HCT116 (cell line): ENCODE results near the gene PLEKHA6. TPM values are rescaled to one million over a fixed set of nuclear protein-coding genes. Genes with fewer than 3 reads are reported as not detected.

ENCODE experiments used
- ATAC-seq: fragments of 200-7000 bp; cut with Tn5 transposase; 2 replicates; pipeline ENCODE4 v1.9.1; 2020; ENCODE audit warnings: mild to moderate bottlenecking, moderate library complexity
- BruUV-seq: library from RNA; stranded (reverse); fragments of 400-500 nt; replicated peaks from 2 replicates; lab custom pipeline; 2021; lab: Mats Ljungman, UMichigan
- CTCF ChIA-PET: fragments of 300-600 bp; sonication (Branson Sonifier 250); formaldehyde crosslinking; loops from one replicate; lab custom pipeline; 2021; ENCODE audit warnings: antibody characterized with exemption; lab: Charles Lee
- POLR2A ChIA-PET: fragments of 300-600, 350-600 bp; sonication (Branson Sonifier 250); formaldehyde crosslinking; loops from one replicate; lab custom pipeline; 2021; ENCODE audit warnings: antibody characterized with exemption; lab: Charles Lee
- RAD21 ChIA-PET, 2 experiments: fragments of 300-600 bp; sonication (Branson Sonifier 250); formaldehyde crosslinking; loops; one replicate each; lab custom pipeline; 2023; ENCODE audit warnings: low total read pairs in 2 of 2; ENCODE audit not compliant: uncharacterized antibody in 2 of 2, unreplicated experiment in 2 of 2, low non-redundant PET in 1 of 2; lab: Charles Lee
- DNase-seq: peaks from one replicate; pipeline ENCODE4 v3.0.0-alpha.2; 2010; ENCODE audit warnings: low read depth, low spot score
- H2AFZ ChIP-seq: fragments of 200-600 bp; shearing (Covaris generic), sonication (generic); 2 replicates; pipeline ENCODE4 v1.6.1; 2017; ENCODE audit warnings: low read depth, mixed run types, mixed read lengths, antibody characterized with exemption, low read length; ENCODE audit not compliant: poor library complexity, severe bottlenecking
- H3K27ac ChIP-seq: 2 replicates; pipeline ENCODE4 v1.5.1; 2012; ENCODE audit warnings: low read depth, low read length
- H3K27me3 ChIP-seq: fragments of 200-600 bp; sonication (generic); 2 replicates; pipeline ENCODE4 v1.6.1; 2016; ENCODE audit warnings: mixed run types, low read length, mixed read lengths; ENCODE audit not compliant: insufficient read depth
- H3K36me3 ChIP-seq, 2 experiments: fragments of 200-500 bp in 1 of 2; fragments of 200-600 bp in 1 of 2; sonication (Bioruptor generic) in 1 of 2; sonication (generic) in 1 of 2; 2 replicates each; pipeline versions ENCODE4 v1.5.1 to v1.6.1; 2014 to 2016; ENCODE audit warnings: low read length in 2 of 2, inconsistent platforms in 1 of 2, mixed read lengths in 1 of 2, mixed run types in 1 of 2; ENCODE audit not compliant: insufficient read depth in 2 of 2, control insufficient read depth in 1 of 2
- H3K4me1 ChIP-seq, 2 experiments: fragments of 200-600 bp in 1 of 2; sonication (generic) in 1 of 2; 2 replicates each; pipeline versions ENCODE4 v1.5.1 to v1.6.1; 2012 to 2017; ENCODE audit warnings: low read length in 2 of 2, inconsistent platforms in 1 of 2, mild to moderate bottlenecking in 1 of 2, mixed read lengths in 1 of 2, mixed run types in 1 of 2, moderate library complexity in 1 of 2; ENCODE audit not compliant: insufficient read depth in 2 of 2, control insufficient read depth in 1 of 2
- H3K4me2 ChIP-seq: fragments of 200-600 bp; sonication (generic); 2 replicates; pipeline ENCODE4 v1.6.1; 2017; ENCODE audit warnings: mixed run types, low read length, mixed read lengths
- H3K4me3 ChIP-seq, 2 experiments: fragments of 200-600 bp in 1 of 2; sonication (generic) in 1 of 2; replicated peaks in 1 of 2; 2 replicates each; pipeline ENCODE4 v1.5.1; 2011 to 2016; ENCODE audit warnings: low read length in 2 of 2, control low read depth in 1 of 2, low read depth in 1 of 2, mild to moderate bottlenecking in 1 of 2, mixed read lengths in 1 of 2, mixed run types in 1 of 2
- H3K79me2 ChIP-seq: fragments of 200-600 bp; sonication (generic); 2 replicates; pipeline ENCODE4 v1.6.1; 2017; ENCODE audit warnings: mild to moderate bottlenecking, mixed run types, low read length, moderate library complexity, mixed read lengths; ENCODE audit not compliant: insufficient read depth
- H3K9ac ChIP-seq: fragments of 200-600 bp; sonication (generic); 2 replicates; pipeline ENCODE4 v1.6.1; 2016; ENCODE audit warnings: low read length, mixed read lengths
- H3K9me2 ChIP-seq: fragments of 200-600 bp; sonication (generic), shearing (Covaris generic); 2 replicates; pipeline ENCODE4 v1.6.1; 2017; ENCODE audit warnings: mixed run types, mild to moderate bottlenecking, moderate library complexity; ENCODE audit not compliant: insufficient read depth
- H3K9me3 ChIP-seq, 2 experiments: fragments of 200-500 bp in 1 of 2; fragments of 200-600 bp in 1 of 2; sonication (Bioruptor generic) in 1 of 2; sonication (generic) in 1 of 2; 2 replicates each; pipeline ENCODE4 v1.6.1; 2014 to 2017; ENCODE audit warnings: low read length in 2 of 2, mixed read lengths in 2 of 2, inconsistent platforms in 1 of 2, low read depth in 1 of 2, mild to moderate bottlenecking in 1 of 2, mixed run types in 1 of 2, moderate library complexity in 1 of 2; ENCODE audit not compliant: control insufficient read depth in 1 of 2, insufficient read depth in 1 of 2
- H4K20me1 ChIP-seq: fragments of 200-600 bp; sonication (generic), shearing (Covaris generic); 2 replicates; pipeline ENCODE4 v1.6.1; 2017; ENCODE audit warnings: mixed run types, mild to moderate bottlenecking, moderate library complexity; ENCODE audit not compliant: insufficient read depth
- ATF3 ChIP-seq: IDR thresholded peaks from 2 replicates; pipeline ENCODE4 v1.6.1; 2012
- EZH2phosphoT487 ChIP-seq: fragments of 200-600 bp; IDR thresholded peaks from 2 replicates; pipeline ENCODE4 v1.6.1; 2018; ENCODE audit warnings: antibody characterized with exemption, borderline replicate concordance
- JUND ChIP-seq: IDR thresholded peaks from 2 replicates; pipeline ENCODE4 v1.6.1; 2012
- SIN3A ChIP-seq: IDR thresholded peaks from 2 replicates; pipeline ENCODE4 v1.6.1; 2012; ENCODE audit warnings: low read depth
- ZBTB33 ChIP-seq: IDR thresholded peaks from 2 replicates; pipeline ENCODE4 v1.6.1; 2011; ENCODE audit warnings: mild to moderate bottlenecking, low read length, moderate library complexity; ENCODE audit not compliant: insufficient replicate concordance; ENCODE audit errors: extremely low read depth
- ZFX ChIP-seq: fragments of 450-650 bp; IDR thresholded peaks from 2 replicates; pipeline ENCODE4 v1.6.1; 2017
- intact Hi-C: fragments of 100-400 bp; cut with micrococcal nuclease; formaldehyde crosslinking; loops from 2 replicates; pipeline ENCODE4 v1.10.0; 2022
- total RNA-seq: library from RNA; stranded (reverse); gene quantifications from one replicate; pipeline ENCODE4 v1.2.1, GENCODE V29; 2021; ENCODE audit not compliant: unreplicated experiment

Gene PLEKHA6
- total RNA-seq, 1 experiment from 2014 or later, result 13.1 TPM

- CTCF ChIA-PET, result no interaction called here
- BruUV-seq, result no TSS peak
These were observed 97.8 kb downstream of the PLEKHA6 start for GRCh38 chr1:204261746-204262505.

More at GRCh38 chr1:204261746-204262505, 97.8 kb downstream of the PLEKHA6 start:
- no peaks in the 10 kb centered on the region for H4K20me1 ChIP-seq
- POLR2A ChIA-PET, result no interaction called here
- no peak overlapping the region for H3K9ac ChIP-seq
- H3K9me2 ChIP-seq, result no peaks in the 10 kb centered on the region
- no peak overlapping the region for H2AFZ ChIP-seq
- TF ChIP-seq ZFX (no peak), EZH2phosphoT487 (no peak), ZBTB33 (no peak), JUND (no peak), SIN3A (no peak), ATF3 (no peak)
- TF ChIP-seq, all 23 proteins: peak for 0
- DNase-seq (no peak), ATAC-seq (no peak)
- Histone ChIP-seq H3K4me3 (no peak overlapping the region), H3K79me2 (no peaks in the 10 kb centered on the region), H3K4me1 (no peaks in the 10 kb centered on the region), H3K27ac (no peak overlapping the region), H3K27me3 (no peaks in the 10 kb centered on the region), H3K9me3 (no peaks in the 10 kb centered on the region), H3K4me2 (no peak overlapping the region), H3K36me3 (no peaks in the 10 kb centered on the region; a peak in 1 of 4 replicates)
- RAD21 ChIA-PET, result interaction anchor here in 1 of 2 experiments (0.7 kb wide), 1 partner anchor 91 kb away, joined by 9 read pairs; no protein-coding TSS in a partner anchor
- intact Hi-C loops, result no loop called here
